ENCODE measurements around the gene ATP13A3. TPM values are rescaled to one million over a fixed set of nuclear protein-coding genes. Genes with fewer than 3 reads are reported as not detected.
A peak's percentile ranks its signal among the peaks of the same experiment; 100 is the strongest.

ATP13A3 gene
- total and polyA plus RNA-seq, 9 of the 15 experiments (the other 6 are each of a cell fraction or from before 2014, with no cell fraction given), result 16.6 to 135 (median 86.6) TPM

- no peak for TF ChIP-seq HDAC8 (tag; IDR thresholded peaks at IDR 0.05)
- peak; percentile 72; the same call in 1 of the 2 replicates for TF ChIP-seq SOX6 (IDR thresholded peaks at IDR 0.05)
- TF ChIP-seq, protein P1, sequence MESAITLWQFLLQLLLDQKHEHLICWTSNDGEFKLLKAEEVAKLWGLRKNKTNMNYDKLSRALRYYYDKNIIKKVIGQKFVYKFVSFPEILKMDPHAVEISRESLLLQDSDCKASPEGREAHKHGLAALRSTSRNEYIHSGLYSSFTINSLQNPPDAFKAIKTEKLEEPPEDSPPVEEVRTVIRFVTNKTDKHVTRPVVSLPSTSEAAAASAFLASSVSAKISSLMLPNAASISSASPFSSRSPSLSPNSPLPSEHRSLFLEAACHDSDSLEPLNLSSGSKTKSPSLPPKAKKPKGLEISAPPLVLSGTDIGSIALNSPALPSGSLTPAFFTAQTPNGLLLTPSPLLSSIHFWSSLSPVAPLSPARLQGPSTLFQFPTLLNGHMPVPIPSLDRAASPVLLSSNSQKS (CRISPR knock-in tag; IDR thresholded peaks at IDR 0.05), result no peak
- TF ChIP-seq EP400 (IDR thresholded peaks at IDR 0.05), result peak; percentile 49
- peak; percentile 64 for TF ChIP-seq JUND (IDR thresholded peaks at IDR 0.05; ENCODE audit: borderline replicate concordance, low read depth, low read length)
- peak; percentile 17; the same call in 1 of the 3 replicates for TF ChIP-seq JUND (tag; IDR thresholded peaks at IDR 0.05; ENCODE audit: borderline replicate concordance, low read depth, low read length)
- no peak for TF ChIP-seq ZNF696 (CRISPR knock-in tag; conservative IDR thresholded peaks at IDR 0.05)
- peak in 1 of 2 experiments; percentile 60; a peak in 1 of 4 replicates for TF ChIP-seq TBL1XR1 (IDR thresholded peaks at IDR 0.05; ENCODE audit: low read length in 2 of 2)
- TF ChIP-seq ZFP36 (IDR thresholded peaks at IDR 0.05; ENCODE audit: low read depth, low read length, partially characterized antibody), result peak; percentile 18
- no peak for TF ChIP-seq ZBTB34 (CRISPR knock-in tag; IDR thresholded peaks at IDR 0.05)
- TF ChIP-seq NR2C2 (CRISPR knock-in tag; IDR thresholded peaks at IDR 0.05), result no peak
- TF ChIP-seq NR2C2 (tag; IDR thresholded peaks at IDR 0.05), result peak; percentile 92
- no peak for TF ChIP-seq CBFA2T2 (conservative IDR thresholded peaks at IDR 0.05)
- no peak for TF ChIP-seq E2F5 (CRISPR knock-in tag; IDR thresholded peaks at IDR 0.05)
- peak; percentile 48; the same call in 1 of the 2 replicates for TF ChIP-seq TEAD4 (IDR thresholded peaks at IDR 0.05; ENCODE audit: low read length)
- TF ChIP-seq TEAD4 (CRISPR knock-in tag; IDR thresholded peaks at IDR 0.05; ENCODE audit: borderline replicate concordance), result no peak
- peak; percentile 30; the same call in 1 of the 2 replicates for TF ChIP-seq TAL1 (IDR thresholded peaks at IDR 0.05)
- TF ChIP-seq HNRNPLL (IDR thresholded peaks at IDR 0.05; ENCODE audit: low read depth, low read length, poor library complexity, severe bottlenecking), result no peak
- no peak for TF ChIP-seq U2AF2 (optimal IDR thresholded peaks at IDR 0.05; ENCODE audit: low read depth, low read length)
- TF ChIP-seq BRF1 (IDR thresholded peaks at IDR 0.05; ENCODE audit: borderline replicate concordance, extremely low read depth, insufficient read length), result no peak
- no peak for TF ChIP-seq RUNX1 (IDR thresholded peaks at IDR 0.05; ENCODE audit: low read depth)
- no peak for TF ChIP-seq KDM2B (CRISPR knock-in tag; IDR thresholded peaks at IDR 0.05)
- TF ChIP-seq ZBTB2 (IDR thresholded peaks at IDR 0.05), result no peak
- peak; percentile 82 for TF ChIP-seq EP300 (IDR thresholded peaks at IDR 0.05; ENCODE audit: low read length)
- TF ChIP-seq, protein P2, sequence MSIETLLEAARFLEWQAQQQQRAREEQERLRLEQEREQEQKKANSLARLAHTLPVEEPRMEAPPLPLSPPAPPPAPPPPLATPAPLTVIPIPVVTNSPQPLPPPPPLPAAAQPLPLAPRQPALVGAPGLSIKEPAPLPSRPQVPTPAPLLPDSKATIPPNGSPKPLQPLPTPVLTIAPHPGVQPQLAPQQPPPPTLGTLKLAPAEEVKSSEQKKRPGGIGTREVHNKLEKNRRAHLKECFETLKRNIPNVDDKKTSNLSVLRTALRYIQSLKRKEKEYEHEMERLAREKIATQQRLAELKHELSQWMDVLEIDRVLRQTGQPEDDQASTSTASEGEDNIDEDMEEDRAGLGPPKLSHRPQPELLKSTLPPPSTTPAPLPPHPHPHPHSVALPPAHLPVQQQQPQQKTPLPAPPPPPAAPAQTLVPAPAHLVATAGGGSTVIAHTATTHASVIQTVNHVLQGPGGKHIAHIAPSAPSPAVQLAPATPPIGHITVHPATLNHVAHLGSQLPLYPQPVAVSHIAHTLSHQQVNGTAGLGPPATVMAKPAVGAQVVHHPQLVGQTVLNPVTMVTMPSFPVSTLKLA (conservative IDR thresholded peaks at IDR 0.05), result 0 out of 4 replicates have a peak, but pooled peaks of 1 of the 2 experiments have one; percentile 35
These were observed 10.0 kb downstream of the ATP13A3 start (continued) for GRCh38 chr3:194476784-194477183.
